GM21528 (cell line): ENCODE results near the gene LRRC14B.
"Not testable (repeated sequence)": the region's sequence is repeated elsewhere in the genome, so short reads cannot be mapped to it uniquely, and the experiment has no call there.

ENCODE experiments used
- ATAC-seq: cut with Tn5 transposase; IDR thresholded peaks from one replicate; pipeline ENCODE4 v1.9.1; 2021; ENCODE audit warnings: mild to moderate bottlenecking, moderate library complexity; ENCODE audit not compliant: unreplicated experiment, low FRiP score

The LRRC14B gene

GRCh38 chr5:204001-204400 is 12.7 kb downstream of the LRRC14B start:
- ATAC-seq = no peak

- ATAC-seq = no peak
Measured at GRCh38 chr5:204462-204861, 13.2 kb downstream of the LRRC14B start.

GRCh38 chr5:204966-205670 is 13.8 kb downstream of the LRRC14B start:
- ATAC-seq = no peak

GRCh38 chr5:206406-206805 is 15.1 kb downstream of the LRRC14B start:
- no peak for ATAC-seq

GRCh38 chr5:206927-207536 is 15.7 kb downstream of the LRRC14B start:
- no peak for ATAC-seq

GRCh38 chr5:207599-207998 is 16.3 kb downstream of the LRRC14B start:
- no peak for ATAC-seq

DNA sequence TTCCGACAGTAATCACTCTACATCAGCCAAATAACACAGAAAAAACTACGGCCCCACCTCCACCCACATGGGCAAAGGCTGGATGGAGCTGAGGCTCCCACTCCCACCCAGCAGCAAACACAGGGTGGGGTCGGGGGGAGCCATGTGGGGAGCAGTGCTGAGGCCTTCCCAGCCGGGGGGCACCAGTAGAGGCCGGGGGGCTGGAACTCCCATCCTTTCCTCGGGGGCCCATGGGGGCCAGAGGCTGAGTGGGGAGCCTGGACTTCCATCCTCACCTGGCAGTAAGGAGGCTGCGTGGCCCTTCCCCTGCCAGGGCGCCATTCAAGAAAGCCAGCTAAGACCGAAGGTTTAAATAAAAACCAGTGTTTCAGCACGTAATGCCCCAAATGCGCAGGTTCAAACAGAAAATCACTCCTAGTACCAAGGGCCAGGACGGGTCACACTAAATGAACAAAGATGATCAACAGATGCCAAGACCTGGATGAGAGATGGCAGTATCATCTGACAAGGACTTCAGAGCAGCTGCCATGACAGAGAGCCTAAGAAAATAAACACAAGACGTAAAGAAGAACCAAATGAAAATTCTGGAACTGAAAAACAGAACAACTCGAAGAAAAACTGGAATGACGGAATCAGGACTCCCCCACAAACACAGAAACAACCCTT is 17.3 kb downstream of the LRRC14B start:
- ATAC-seq = no peak

- no peak for ATAC-seq
Measured at GRCh38 chr5:213803-214395, 22.6 kb downstream of the LRRC14B start.

GRCh38 chr5:215256-215655 is 24.0 kb downstream of the LRRC14B start:
- not testable (repeated sequence) for ATAC-seq

GRCh38 chr5:216076-216475 is 24.8 kb downstream of the LRRC14B start:
- ATAC-seq = not testable (repeated sequence)

- ATAC-seq = peak; percentile 71
Measured at GRCh38 chr5:217494-218456, 26.5 kb downstream of the LRRC14B start, which contains the start of the genes CCDC127 and SDHA. CCDC127 (minus strand) TSS chr5:218153; CDS start chr5:216849, 1,304 bp downstream. SDHA (plus strand) TSS chr5:218320; CDS start chr5:218356, 36 bp downstream.

GRCh38 chr5:218457-219291 is 27.4 kb downstream of the LRRC14B start:
- peak; percentile 31 for ATAC-seq

DNA sequence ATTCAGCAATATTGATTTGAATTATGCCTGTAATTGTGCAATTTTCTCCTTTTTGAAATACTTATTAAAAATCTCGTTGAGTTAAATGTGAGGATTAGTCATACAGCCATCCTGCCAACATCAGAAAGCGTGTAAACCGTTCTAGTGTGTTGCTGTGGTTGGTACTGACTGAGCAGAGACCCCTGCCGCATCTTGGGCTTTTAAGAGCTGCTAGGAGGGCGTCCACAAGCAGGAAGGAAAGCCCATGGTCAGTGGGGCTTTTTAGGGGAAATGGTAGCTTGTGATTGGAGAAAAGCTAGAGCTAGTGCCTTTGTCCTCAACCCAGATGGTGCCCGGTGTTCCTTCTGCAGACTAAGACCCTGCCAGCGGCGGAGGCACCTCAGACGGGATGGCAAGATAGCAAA is 28.2 kb downstream of the LRRC14B start:
- ATAC-seq = no peak

DNA sequence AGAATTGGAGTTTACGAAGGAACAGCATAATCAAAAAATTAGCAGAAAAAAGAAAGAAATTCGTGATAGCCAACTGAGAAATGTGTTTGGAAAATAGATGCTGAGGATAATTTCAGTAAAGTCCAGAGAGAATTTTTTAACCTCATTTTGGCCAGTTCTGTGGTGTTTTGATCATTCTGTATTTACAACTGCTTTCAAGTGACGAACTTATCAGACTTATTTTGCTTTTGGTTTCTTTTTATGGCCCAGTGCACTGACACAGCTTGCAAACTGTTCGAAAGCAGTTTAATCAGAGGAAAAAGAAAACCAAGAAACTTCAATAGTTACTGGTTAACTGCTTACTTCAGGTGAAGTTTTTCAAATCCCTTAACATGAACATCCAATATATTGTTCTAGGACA is 28.7 kb downstream of the LRRC14B start:
- no peak for ATAC-seq

DNA sequence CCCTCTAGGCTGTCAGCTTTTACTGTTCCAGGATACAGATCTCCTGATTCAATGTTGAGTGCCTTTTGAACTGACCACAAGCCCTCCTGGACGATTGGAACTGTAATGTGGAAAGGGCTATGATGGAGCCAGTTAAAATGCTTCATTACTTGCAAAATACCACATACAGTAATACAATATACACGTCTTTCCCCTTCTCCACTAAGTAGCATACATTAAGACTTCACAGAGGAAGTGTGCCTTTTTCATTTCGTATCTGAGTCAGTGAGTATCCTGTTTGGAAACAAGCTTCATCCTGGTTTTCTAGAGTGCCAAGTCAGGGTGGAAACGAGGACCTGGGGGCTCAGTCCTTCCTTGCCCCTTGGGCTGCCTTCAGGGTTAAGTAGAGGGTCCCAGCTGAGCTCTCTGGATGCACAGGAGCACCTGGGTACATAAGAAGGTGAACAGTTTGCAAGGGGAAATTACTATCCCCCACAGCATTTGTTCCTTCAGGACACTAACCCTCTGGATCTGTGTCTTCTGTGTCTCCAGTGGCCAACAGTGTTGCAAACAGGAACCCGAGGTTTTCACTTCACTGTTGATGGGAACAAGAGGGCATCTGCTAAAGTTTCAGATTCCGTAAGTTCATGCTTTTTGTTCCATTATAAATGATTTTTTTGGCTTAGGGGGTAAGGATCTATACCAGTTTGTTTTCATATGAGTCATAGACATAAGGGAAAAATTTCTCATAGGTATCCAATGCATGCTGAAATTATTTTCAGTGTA is 31.8 kb downstream of the LRRC14B start:
- ATAC-seq = not testable (repeated sequence)

DNA sequence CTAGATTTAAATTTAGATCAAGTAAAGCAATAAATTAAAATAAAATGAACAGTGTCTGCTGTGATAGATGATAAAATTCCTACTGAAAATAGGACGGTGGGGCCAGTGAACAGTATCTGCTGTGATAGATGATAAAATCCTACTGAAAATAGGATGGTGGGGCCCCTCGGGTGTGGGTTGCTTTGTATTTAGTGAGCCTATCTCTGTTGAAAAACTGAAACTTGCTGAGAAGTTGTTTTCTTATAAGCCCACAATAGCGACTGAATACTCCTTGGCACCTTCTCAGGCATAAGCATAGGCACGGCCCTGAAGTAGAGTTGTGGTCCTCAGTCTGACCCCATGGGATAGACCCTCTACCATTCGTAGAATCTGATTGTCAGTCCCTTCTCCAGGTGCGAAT is 32.5 kb downstream of the LRRC14B start:
- no peak for ATAC-seq

DNA sequence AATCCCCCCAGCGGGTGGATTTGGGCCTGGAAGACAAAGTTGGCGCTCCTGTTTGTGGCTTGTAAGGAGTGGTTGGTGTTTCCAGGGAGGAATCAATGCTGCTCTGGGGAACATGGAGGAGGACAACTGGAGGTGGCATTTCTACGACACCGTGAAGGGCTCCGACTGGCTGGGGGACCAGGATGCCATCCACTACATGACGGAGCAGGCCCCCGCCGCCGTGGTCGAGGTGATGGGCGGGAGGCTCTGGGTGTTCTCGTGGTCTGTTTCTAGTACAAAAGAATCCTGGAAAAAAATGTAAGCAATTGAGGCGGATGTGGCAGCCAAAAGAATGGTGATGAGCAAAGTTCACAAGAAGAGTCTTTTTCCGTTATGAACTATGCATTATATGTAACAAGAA is 34.0 kb downstream of the LRRC14B start:
- no peak for ATAC-seq

GRCh38 chr5:227375-227774 is 36.1 kb downstream of the LRRC14B start:
- ATAC-seq = not testable (repeated sequence)
